Measurements from ENCODE around the gene LNPK. TPM values are rescaled to one million over a fixed set of nuclear protein-coding genes. Genes with fewer than 3 reads are reported as not detected.

LNPK gene
- total and polyA plus RNA-seq, 2 experiments from 2014 or later = 5.4 to 8.1 TPM

DNA sequence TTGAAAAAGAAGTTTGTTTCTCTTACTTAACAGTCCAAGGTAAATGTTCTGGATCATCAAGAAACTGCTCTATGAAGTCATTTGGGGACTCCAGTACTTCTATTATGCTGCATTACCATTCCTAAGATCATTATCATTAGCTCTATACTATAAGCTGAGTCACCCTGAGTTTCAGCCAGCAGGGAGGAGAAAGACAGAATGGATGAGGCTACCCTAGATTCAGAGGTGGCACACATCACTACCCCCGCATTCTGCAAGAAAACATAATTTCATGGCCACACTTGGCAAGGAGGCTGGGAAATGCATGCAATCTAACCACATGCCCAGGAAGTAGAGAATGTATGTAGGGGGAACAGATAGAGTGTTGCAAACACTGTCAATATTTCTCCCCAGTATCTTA lies 16.6 kb upstream of the LNPK start:
- H3K4me3 Mint-ChIP-seq = no peak overlapping the region
- DNase-seq (ENCODE audit: low spot score) (no peak), ATAC-seq (no peak)
- no peak overlapping the region for H2AFZ ChIP-seq
- TF ChIP-seq JUNB (IDR thresholded peaks at IDR 0.05; ENCODE audit: unreplicated experiment) = no peak
- TF ChIP-seq, protein P1, sequence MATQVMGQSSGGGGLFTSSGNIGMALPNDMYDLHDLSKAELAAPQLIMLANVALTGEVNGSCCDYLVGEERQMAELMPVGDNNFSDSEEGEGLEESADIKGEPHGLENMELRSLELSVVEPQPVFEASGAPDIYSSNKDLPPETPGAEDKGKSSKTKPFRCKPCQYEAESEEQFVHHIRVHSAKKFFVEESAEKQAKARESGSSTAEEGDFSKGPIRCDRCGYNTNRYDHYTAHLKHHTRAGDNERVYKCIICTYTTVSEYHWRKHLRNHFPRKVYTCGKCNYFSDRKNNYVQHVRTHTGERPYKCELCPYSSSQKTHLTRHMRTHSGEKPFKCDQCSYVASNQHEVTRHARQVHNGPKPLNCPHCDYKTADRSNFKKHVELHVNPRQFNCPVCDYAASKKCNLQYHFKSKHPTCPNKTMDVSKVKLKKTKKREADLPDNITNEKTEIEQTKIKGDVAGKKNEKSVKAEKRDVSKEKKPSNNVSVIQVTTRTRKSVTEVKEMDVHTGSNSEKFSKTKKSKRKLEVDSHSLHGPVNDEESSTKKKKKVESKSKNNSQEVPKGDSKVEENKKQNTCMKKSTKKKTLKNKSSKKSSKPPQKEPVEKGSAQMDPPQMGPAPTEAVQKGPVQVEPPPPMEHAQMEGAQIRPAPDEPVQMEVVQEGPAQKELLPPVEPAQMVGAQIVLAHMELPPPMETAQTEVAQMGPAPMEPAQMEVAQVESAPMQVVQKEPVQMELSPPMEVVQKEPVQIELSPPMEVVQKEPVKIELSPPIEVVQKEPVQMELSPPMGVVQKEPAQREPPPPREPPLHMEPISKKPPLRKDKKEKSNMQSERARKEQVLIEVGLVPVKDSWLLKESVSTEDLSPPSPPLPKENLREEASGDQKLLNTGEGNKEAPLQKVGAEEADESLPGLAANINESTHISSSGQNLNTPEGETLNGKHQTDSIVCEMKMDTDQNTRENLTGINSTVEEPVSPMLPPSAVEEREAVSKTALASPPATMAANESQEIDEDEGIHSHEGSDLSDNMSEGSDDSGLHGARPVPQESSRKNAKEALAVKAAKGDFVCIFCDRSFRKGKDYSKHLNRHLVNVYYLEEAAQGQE (IDR thresholded peaks at IDR 0.05; ENCODE audit: unreplicated experiment) = no peak
- no peak for TF ChIP-seq STAT1 (IDR thresholded peaks at IDR 0.05; ENCODE audit: unreplicated experiment)
- TF ChIP-seq, protein P2, sequence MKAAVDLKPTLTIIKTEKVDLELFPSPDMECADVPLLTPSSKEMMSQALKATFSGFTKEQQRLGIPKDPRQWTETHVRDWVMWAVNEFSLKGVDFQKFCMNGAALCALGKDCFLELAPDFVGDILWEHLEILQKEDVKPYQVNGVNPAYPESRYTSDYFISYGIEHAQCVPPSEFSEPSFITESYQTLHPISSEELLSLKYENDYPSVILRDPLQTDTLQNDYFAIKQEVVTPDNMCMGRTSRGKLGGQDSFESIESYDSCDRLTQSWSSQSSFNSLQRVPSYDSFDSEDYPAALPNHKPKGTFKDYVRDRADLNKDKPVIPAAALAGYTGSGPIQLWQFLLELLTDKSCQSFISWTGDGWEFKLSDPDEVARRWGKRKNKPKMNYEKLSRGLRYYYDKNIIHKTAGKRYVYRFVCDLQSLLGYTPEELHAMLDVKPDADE (IDR thresholded peaks at IDR 0.05) = no peak
- TF ChIP-seq ZNF114 (CRISPR knock-in tag; IDR thresholded peaks at IDR 0.05) = no peak
- TF ChIP-seq EZH2phosphoT487 (IDR thresholded peaks at IDR 0.05; ENCODE audit: unreplicated experiment) = no peak
- no peak for TF ChIP-seq EZH2 (IDR thresholded peaks at IDR 0.05; ENCODE audit: low read depth, unreplicated experiment)
- TF ChIP-seq, protein P3, sequence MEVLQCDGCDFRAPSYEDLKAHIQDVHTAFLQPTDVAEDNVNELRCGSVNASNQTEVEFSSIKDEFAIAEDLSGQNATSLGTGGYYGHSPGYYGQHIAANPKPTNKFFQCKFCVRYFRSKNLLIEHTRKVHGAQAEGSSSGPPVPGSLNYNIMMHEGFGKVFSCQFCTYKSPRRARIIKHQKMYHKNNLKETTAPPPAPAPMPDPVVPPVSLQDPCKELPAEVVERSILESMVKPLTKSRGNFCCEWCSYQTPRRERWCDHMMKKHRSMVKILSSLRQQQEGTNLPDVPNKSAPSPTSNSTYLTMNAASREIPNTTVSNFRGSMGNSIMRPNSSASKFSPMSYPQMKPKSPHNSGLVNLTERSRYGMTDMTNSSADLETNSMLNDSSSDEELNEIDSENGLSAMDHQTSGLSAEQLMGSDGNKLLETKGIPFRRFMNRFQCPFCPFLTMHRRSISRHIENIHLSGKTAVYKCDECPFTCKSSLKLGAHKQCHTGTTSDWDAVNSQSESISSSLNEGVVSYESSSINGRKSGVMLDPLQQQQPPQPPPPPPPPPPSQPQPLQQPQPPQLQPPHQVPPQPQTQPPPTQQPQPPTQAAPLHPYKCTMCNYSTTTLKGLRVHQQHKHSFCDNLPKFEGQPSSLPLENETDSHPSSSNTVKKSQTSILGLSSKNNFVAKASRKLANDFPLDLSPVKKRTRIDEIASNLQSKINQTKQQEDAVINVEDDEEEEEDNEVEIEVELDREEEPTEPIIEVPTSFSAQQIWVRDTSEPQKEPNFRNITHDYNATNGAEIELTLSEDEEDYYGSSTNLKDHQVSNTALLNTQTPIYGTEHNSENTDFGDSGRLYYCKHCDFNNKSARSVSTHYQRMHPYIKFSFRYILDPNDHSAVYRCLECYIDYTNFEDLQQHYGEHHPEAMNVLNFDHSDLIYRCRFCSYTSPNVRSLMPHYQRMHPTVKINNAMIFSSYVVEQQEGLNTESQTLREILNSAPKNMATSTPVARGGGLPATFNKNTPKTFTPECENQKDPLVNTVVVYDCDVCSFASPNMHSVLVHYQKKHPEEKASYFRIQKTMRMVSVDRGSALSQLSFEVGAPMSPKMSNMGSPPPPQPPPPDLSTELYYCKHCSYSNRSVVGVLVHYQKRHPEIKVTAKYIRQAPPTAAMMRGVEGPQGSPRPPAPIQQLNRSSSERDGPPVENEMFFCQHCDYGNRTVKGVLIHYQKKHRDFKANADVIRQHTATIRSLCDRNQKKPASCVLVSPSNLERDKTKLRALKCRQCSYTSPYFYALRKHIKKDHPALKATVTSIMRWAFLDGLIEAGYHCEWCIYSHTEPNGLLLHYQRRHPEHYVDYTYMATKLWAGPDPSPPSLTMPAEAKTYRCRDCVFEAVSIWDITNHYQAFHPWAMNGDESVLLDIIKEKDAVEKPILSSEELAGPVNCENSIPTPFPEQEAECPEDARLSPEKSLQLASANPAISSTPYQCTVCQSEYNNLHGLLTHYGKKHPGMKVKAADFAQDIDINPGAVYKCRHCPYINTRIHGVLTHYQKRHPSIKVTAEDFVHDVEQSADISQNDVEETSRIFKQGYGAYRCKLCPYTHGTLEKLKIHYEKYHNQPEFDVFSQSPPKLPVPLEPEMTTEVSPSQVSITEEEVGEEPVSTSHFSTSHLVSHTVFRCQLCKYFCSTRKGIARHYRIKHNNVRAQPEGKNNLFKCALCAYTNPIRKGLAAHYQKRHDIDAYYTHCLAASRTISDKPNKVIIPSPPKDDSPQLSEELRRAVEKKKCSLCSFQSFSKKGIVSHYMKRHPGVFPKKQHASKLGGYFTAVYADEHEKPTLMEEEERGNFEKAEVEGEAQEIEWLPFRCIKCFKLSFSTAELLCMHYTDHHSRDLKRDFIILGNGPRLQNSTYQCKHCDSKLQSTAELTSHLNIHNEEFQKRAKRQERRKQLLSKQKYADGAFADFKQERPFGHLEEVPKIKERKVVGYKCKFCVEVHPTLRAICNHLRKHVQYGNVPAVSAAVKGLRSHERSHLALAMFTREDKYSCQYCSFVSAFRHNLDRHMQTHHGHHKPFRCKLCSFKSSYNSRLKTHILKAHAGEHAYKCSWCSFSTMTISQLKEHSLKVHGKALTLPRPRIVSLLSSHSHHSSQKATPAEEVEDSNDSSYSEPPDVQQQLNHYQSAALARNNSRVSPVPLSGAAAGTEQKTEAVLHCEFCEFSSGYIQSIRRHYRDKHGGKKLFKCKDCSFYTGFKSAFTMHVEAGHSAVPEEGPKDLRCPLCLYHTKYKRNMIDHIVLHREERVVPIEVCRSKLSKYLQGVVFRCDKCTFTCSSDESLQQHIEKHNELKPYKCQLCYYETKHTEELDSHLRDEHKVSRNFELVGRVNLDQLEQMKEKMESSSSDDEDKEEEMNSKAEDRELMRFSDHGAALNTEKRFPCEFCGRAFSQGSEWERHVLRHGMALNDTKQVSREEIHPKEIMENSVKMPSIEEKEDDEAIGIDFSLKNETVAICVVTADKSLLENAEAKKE (CRISPR knock-in tag; IDR thresholded peaks at IDR 0.05) = no peak
- TF ChIP-seq, protein P4, sequence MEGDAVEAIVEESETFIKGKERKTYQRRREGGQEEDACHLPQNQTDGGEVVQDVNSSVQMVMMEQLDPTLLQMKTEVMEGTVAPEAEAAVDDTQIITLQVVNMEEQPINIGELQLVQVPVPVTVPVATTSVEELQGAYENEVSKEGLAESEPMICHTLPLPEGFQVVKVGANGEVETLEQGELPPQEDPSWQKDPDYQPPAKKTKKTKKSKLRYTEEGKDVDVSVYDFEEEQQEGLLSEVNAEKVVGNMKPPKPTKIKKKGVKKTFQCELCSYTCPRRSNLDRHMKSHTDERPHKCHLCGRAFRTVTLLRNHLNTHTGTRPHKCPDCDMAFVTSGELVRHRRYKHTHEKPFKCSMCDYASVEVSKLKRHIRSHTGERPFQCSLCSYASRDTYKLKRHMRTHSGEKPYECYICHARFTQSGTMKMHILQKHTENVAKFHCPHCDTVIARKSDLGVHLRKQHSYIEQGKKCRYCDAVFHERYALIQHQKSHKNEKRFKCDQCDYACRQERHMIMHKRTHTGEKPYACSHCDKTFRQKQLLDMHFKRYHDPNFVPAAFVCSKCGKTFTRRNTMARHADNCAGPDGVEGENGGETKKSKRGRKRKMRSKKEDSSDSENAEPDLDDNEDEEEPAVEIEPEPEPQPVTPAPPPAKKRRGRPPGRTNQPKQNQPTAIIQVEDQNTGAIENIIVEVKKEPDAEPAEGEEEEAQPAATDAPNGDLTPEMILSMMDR (conservative IDR thresholded peaks at IDR 0.05; ENCODE audit: low read depth in 2 of 2) = no peak
- no peak for TF ChIP-seq POLR2AphosphoS5 (IDR thresholded peaks at IDR 0.05; ENCODE audit: low read depth)
- TF ChIP-seq NANOG (IDR thresholded peaks at IDR 0.05; ENCODE audit: borderline replicate concordance) = no peak
- no peak for TF ChIP-seq CREB1 (CRISPR knock-in tag; IDR thresholded peaks at IDR 0.05; ENCODE audit: low read depth)
- H3K9me2 ChIP-seq (ENCODE audit: insufficient read depth) = no peaks in the 10 kb centered on the region
- H3K36me3 ChIP-seq (ENCODE audit: insufficient read depth) = no peaks in the 10 kb centered on the region
- no peaks in the 10 kb centered on the region for H3K4me1 ChIP-seq (ENCODE audit: insufficient read depth)
- no peaks in the 10 kb centered on the region for H3K27me3 Mint-ChIP-seq (ENCODE audit: insufficient read depth, low read depth, poor library complexity)
- H3K27ac Mint-ChIP-seq = no peak overlapping the region
- H3K36me3 Mint-ChIP-seq (ENCODE audit: low read depth) = no peaks in the 10 kb centered on the region
- H3K4me2 ChIP-seq = no peak overlapping the region
- no peaks in the 10 kb centered on the region for H4K20me1 ChIP-seq (replicated peaks; ENCODE audit: insufficient read depth)
- no peak overlapping the region for H3K27ac ChIP-seq (ENCODE audit: low read depth)
- H3K27me3 ChIP-seq (ENCODE audit: insufficient read depth) = no peaks in the 10 kb centered on the region
- no peaks in the 10 kb centered on the region for H3K79me2 ChIP-seq (replicated peaks; ENCODE audit: insufficient read depth)
- H3K4me1 Mint-ChIP-seq = no peaks in the 10 kb centered on the region
- no peaks in the 10 kb centered on the region for H3F3A ChIP-seq (replicated peaks; ENCODE audit: low read depth)
- H3K4me3 ChIP-seq = no peak overlapping the region
- no peaks in the 10 kb centered on the region for H3K9me3 Mint-ChIP-seq
